Right lung (tissue), 5 donors: ENCODE data around the gene MCIDAS. TPM values are rescaled to one million over a fixed set of nuclear protein-coding genes. Genes with fewer than 3 reads are reported as not detected.

ENCODE experiments used
- DNase-seq, 2 donors: peaks; one replicate each; pipeline ENCODE4 v3.0.0-alpha.2; 2013
- polyA plus RNA-seq, 5 donors: library from polyadenylated mRNA; unstranded; fragments of 120-200 nt; gene quantifications; one replicate each; pipeline versions ENCODE4 v1.2.1 to v1.2.3, GENCODE V29; 2013; ENCODE audit warnings: inconsistent platforms in 1 of 5, low replicate concordance in 1 of 5; ENCODE audit not compliant: insufficient read length in 5 of 5, insufficient read depth in 1 of 5

Gene MCIDAS
- polyA plus RNA-seq, 5 donors: 0.86 to 2.5 (median 1.5) TPM

- DNase-seq: no peak
Observed at GRCh38 chr5:55222985-55223811, 3.9 kb downstream of the MCIDAS start.

GRCh38 chr5:55222092-55222984, 4.8 kb downstream of the MCIDAS start:
- DNase-seq: no peak

GRCh38 chr5:55220433-55221185, 6.5 kb downstream of the MCIDAS start:
- no peak for DNase-seq

GRCh38 chr5:55219770-55220169, 7.3 kb downstream of the MCIDAS start:
- DNase-seq: no peak

GRCh38 chr5:55218967-55219366, 8.1 kb downstream of the MCIDAS start:
- DNase-seq: peak; percentile 77 to 78

GRCh38 chr5:55211184-55211874, 15.8 kb downstream of the MCIDAS start:
- DNase-seq: no peak

- no peak for DNase-seq
Observed at GRCh38 chr5:55205001-55205400, 22.1 kb downstream of the MCIDAS start.

GRCh38 chr5:55191165-55191564, 36.0 kb downstream of the MCIDAS start:
- DNase-seq: no peak

GRCh38 chr5:55188656-55189540, 38.2 kb downstream of the MCIDAS start:
- no peak for DNase-seq

GRCh38 chr5:55187370-55187769, 39.7 kb downstream of the MCIDAS start:
- no peak for DNase-seq

GRCh38 chr5:55180016-55180415, 47.1 kb downstream of the MCIDAS start:
- DNase-seq: no peak

- no peak for DNase-seq
Observed at GRCh38 chr5:55177078-55177477, 50.0 kb downstream of the MCIDAS start.

- DNase-seq: no peak
Observed at GRCh38 chr5:55176176-55176818, 50.8 kb downstream of the MCIDAS start.

- no peak for DNase-seq
Observed at GRCh38 chr5:55175781-55176175, 51.3 kb downstream of the MCIDAS start.

GRCh38 chr5:55173687-55174230, 53.4 kb downstream of the MCIDAS start:
- no peak for DNase-seq

GRCh38 chr5:55172937-55173686, 54.0 kb downstream of the MCIDAS start, which contains the start of gene CDC20B:
Gene CDC20B, minus strand, starts transcription at chr5:55173177. Its CDS starts 177 bp downstream, at chr5:55173000.
- DNase-seq: peak; percentile 72 to 75

- DNase-seq: peak in 1 of 2 donors; percentile 62
Observed at GRCh38 chr5:55172051-55172899, 54.8 kb downstream of the MCIDAS start.

- DNase-seq: no peak
Observed at GRCh38 chr5:55171471-55171870, 55.6 kb downstream of the MCIDAS start.
